Measurements from ENCODE around the gene NEDD8. TPM values are rescaled to one million over a fixed set of nuclear protein-coding genes. Genes with fewer than 3 reads are reported as not detected.

The NEDD8 gene
- total RNA-seq, 1 experiment from 2014 or later = 178 TPM

DNA sequence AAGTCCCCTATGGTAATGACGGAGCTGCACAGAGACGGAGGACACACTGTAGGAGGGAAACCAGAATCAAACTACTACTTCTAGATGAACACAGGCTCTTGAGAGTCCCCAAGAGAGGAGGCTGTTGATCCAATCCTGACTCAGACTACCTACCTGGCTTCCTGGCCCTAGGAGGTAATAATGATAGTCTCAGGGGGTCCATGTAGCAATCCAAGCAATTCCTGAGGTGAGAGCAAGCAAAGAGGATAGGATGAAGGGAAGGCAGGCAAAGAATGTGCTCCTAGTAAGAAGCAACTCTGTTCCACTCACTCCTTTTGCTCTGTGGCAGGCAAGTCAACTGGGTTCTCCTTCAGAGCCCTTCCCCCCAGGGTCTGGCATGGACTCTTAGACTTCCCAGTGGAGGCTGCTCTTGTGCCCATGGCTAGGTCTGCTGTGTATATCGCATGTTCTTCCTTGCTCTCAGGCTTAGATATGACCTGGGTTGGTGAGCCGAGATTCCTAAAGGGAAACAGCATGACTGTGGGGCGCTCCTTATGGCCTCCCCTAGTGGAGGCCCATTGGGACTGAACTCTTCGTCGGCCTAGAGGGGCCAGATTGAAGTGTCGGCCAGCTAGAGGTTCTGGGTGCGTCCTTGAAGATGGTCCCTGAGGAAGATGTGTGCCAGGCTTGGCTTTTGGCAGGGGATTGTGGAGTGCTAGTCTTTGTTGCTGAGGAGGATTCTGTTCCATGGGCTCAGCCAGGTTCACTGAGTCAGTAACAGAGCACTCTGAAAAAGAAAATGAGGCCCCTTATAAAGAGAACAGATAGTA lies 8.1 kb upstream of the NEDD8 start:
- Histone ChIP-seq H3K9me2 (ENCODE audit: insufficient read depth) (no peaks in the 10 kb centered on the region), H3K4me2 (ENCODE audit: low read length) (no peak overlapping the region), H3K27me3 (ENCODE audit: insufficient read depth, low read length) (no peaks in the 10 kb centered on the region), H3K36me3 (ENCODE audit: control insufficient read depth in 1 of 2, insufficient read depth in 2 of 2, low read length in 2 of 2) (peaks cover 45 to 52% of the 10 kb centered on the region in 2 experiments; a peak in 3 of 4 replicates), H3K27ac (ENCODE audit: low read depth, low read length) (no peak overlapping the region), H2AFZ (ENCODE audit: low read depth, low read length, poor library complexity, severe bottlenecking) (no peak overlapping the region), H3K9ac (ENCODE audit: low read length) (peak overlapping the region; percentile 6; the same call in 1 of the 2 replicates), H3K9me3 (ENCODE audit: control insufficient read depth in 1 of 2, insufficient read depth in 1 of 2, low read depth in 1 of 2, low read length in 2 of 2) (no peaks in the 10 kb centered on the region), H3K4me3 (replicated peaks in 1 of 2; ENCODE audit: low read depth in 1 of 2, low read length in 2 of 2) (no peak overlapping the region), H4K20me1 (ENCODE audit: insufficient read depth) (no peaks in the 10 kb centered on the region), H3K79me2 (ENCODE audit: insufficient read depth, low read length) (peaks cover 20% of the 10 kb centered on the region; the same call in 1 of the 2 replicates), H3K4me1 (ENCODE audit: control insufficient read depth in 1 of 2, insufficient read depth in 2 of 2, low read length in 2 of 2) (peaks cover 11 to 40% of the 10 kb centered on the region in 2 experiments)
- TF ChIP-seq SP1 (IDR thresholded peaks at IDR 0.05; ENCODE audit: low read depth) (no peak), SIN3A (IDR thresholded peaks at IDR 0.05; ENCODE audit: low read depth) (no peak), CEBPB (IDR thresholded peaks at IDR 0.05; ENCODE audit: low read depth) (no peak), CBX3 (IDR thresholded peaks at IDR 0.05; ENCODE audit: low read depth) (no peak), POLR2AphosphoS5 (IDR thresholded peaks at IDR 0.05; ENCODE audit: low read depth, low read length) (no peak), ZFX (IDR thresholded peaks at IDR 0.05) (no peak), EZH2phosphoT487 (IDR thresholded peaks at IDR 0.05; ENCODE audit: borderline replicate concordance) (no peak), EZH2 (IDR thresholded peaks at IDR 0.05) (no peak), ZNF274 (IDR thresholded peaks at IDR 0.05; ENCODE audit: low read depth, low read length) (no peak), TCF7L2 (IDR thresholded peaks at IDR 0.05; ENCODE audit: borderline replicate concordance, extremely low read depth, insufficient read depth, insufficient read length) (no peak), JUND (IDR thresholded peaks at IDR 0.05) (no peak), SRF (IDR thresholded peaks at IDR 0.05; ENCODE audit: low read depth) (no peak), RAD21 (IDR thresholded peaks at IDR 0.05; ENCODE audit: low read depth) (no peak)
- TF ChIP-seq, protein P1, sequence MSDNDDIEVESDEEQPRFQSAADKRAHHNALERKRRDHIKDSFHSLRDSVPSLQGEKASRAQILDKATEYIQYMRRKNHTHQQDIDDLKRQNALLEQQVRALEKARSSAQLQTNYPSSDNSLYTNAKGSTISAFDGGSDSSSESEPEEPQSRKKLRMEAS (IDR thresholded peaks at IDR 0.05) = no peak
- TF ChIP-seq, protein P2, sequence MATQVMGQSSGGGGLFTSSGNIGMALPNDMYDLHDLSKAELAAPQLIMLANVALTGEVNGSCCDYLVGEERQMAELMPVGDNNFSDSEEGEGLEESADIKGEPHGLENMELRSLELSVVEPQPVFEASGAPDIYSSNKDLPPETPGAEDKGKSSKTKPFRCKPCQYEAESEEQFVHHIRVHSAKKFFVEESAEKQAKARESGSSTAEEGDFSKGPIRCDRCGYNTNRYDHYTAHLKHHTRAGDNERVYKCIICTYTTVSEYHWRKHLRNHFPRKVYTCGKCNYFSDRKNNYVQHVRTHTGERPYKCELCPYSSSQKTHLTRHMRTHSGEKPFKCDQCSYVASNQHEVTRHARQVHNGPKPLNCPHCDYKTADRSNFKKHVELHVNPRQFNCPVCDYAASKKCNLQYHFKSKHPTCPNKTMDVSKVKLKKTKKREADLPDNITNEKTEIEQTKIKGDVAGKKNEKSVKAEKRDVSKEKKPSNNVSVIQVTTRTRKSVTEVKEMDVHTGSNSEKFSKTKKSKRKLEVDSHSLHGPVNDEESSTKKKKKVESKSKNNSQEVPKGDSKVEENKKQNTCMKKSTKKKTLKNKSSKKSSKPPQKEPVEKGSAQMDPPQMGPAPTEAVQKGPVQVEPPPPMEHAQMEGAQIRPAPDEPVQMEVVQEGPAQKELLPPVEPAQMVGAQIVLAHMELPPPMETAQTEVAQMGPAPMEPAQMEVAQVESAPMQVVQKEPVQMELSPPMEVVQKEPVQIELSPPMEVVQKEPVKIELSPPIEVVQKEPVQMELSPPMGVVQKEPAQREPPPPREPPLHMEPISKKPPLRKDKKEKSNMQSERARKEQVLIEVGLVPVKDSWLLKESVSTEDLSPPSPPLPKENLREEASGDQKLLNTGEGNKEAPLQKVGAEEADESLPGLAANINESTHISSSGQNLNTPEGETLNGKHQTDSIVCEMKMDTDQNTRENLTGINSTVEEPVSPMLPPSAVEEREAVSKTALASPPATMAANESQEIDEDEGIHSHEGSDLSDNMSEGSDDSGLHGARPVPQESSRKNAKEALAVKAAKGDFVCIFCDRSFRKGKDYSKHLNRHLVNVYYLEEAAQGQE (IDR thresholded peaks at IDR 0.05; ENCODE audit: low read depth) = no peak
- no peak for ATAC-seq
- RAD21 ChIA-PET (ENCODE audit: low non-redundant PET in 1 of 2, low total read pairs in 2 of 2, uncharacterized antibody in 2 of 2, unreplicated experiment in 2 of 2) = no interaction called here
- BruUV-seq (replicated peaks) = no TSS peak
- no peak for DNase-seq (ENCODE audit: low read depth, low spot score)
- CTCF ChIA-PET = no interaction called here
- intact Hi-C loops (cut with micrococcal nuclease) = no loop called here
- POLR2A ChIA-PET = no interaction called here

Measured in HCT116 (cell line).